GM23338 (cell line): ENCODE measurements around the gene PMVK. TPM values are rescaled to one million over a fixed set of nuclear protein-coding genes. Genes with fewer than 3 reads are reported as not detected.

Experiments
- CREB1 ChIP-seq: fragments of 250-450 bp; sonication (Bioruptor Pico); IDR thresholded peaks from 2 replicates; pipeline ENCODE4 v1.5.0; 2020; ENCODE audit warnings: low read depth, mild to moderate bottlenecking, moderate library complexity
- EZH2 ChIP-seq: fragments of 200-600 bp; sonication (generic); IDR thresholded peaks from one replicate; pipeline ENCODE4 v1.8.0; 2017; ENCODE audit warnings: antibody characterized with exemption, mild to moderate bottlenecking, low read depth; ENCODE audit not compliant: unreplicated experiment
- NANOG ChIP-seq: IDR thresholded peaks from 2 replicates; pipeline ENCODE4 v1.6.1; 2016; ENCODE audit warnings: antibody characterized with exemption, borderline replicate concordance
- ZNF114 ChIP-seq: fragments of 250-450 bp; sonication (Bioruptor Pico); IDR thresholded peaks from 2 replicates; pipeline ENCODE4 v1.5.0; 2020; ENCODE audit warnings: mild to moderate bottlenecking, moderate library complexity
- ZNF331 ChIP-seq: fragments of 250-450 bp; sonication (Bioruptor Pico); IDR thresholded peaks from 2 replicates; pipeline ENCODE4 v1.5.0; 2020; ENCODE audit warnings: low read depth, mild to moderate bottlenecking, moderate library complexity
- polyA plus RNA-seq: library from polyadenylated mRNA; unstranded; fragments of >200 nt; fragmentation: Nextera tagmentation; extraction: Ambion mirVana; gene quantifications from 2 replicates; pipeline ENCODE4 v1.2.1, GENCODE V29; 2016
- total RNA-seq: library from RNA; depleted of rRNA; stranded (reverse); fragments of >200 nt; shearing (Covaris generic); gene quantifications from 2 replicates; pipeline ENCODE4 v1.2.3, GENCODE V29; 2014
- TF ChIP-seq, protein P1 (sequence below): fragments of 250-450 bp; sonication (Bioruptor Pico); IDR thresholded peaks from 2 replicates; pipeline ENCODE4 v1.5.0; 2020; ENCODE audit warnings: mild to moderate bottlenecking, moderate library complexity
- TF ChIP-seq, protein P2 (sequence below): IDR thresholded peaks from 2 replicates; pipeline ENCODE4 v1.6.1; 2016; ENCODE audit warnings: antibody characterized with exemption

The PMVK gene
- total and polyA plus RNA-seq, 2 experiments from 2014 or later = 8.1 to 25.0 TPM

DNA sequence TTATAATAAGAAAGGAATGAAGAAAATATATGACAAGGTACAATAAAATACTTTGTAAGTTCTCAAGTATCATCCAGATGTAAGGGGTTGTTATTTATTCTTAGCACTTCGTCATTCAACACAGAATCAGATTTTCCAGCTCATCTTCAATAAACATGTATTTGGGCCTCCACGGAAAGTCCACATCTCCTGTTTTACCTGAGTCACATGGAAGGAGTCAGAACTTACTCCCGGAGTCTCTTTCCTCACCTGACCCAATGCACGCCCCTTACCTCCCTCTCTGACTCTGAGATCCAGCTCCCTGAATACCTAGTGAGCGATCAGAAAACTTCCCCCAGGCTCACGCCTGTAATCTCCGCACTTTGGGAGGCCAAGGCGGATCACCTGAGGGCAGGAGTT is 1.5 kb upstream of the PMVK start (continued):
- TF ChIP-seq, protein P1, sequence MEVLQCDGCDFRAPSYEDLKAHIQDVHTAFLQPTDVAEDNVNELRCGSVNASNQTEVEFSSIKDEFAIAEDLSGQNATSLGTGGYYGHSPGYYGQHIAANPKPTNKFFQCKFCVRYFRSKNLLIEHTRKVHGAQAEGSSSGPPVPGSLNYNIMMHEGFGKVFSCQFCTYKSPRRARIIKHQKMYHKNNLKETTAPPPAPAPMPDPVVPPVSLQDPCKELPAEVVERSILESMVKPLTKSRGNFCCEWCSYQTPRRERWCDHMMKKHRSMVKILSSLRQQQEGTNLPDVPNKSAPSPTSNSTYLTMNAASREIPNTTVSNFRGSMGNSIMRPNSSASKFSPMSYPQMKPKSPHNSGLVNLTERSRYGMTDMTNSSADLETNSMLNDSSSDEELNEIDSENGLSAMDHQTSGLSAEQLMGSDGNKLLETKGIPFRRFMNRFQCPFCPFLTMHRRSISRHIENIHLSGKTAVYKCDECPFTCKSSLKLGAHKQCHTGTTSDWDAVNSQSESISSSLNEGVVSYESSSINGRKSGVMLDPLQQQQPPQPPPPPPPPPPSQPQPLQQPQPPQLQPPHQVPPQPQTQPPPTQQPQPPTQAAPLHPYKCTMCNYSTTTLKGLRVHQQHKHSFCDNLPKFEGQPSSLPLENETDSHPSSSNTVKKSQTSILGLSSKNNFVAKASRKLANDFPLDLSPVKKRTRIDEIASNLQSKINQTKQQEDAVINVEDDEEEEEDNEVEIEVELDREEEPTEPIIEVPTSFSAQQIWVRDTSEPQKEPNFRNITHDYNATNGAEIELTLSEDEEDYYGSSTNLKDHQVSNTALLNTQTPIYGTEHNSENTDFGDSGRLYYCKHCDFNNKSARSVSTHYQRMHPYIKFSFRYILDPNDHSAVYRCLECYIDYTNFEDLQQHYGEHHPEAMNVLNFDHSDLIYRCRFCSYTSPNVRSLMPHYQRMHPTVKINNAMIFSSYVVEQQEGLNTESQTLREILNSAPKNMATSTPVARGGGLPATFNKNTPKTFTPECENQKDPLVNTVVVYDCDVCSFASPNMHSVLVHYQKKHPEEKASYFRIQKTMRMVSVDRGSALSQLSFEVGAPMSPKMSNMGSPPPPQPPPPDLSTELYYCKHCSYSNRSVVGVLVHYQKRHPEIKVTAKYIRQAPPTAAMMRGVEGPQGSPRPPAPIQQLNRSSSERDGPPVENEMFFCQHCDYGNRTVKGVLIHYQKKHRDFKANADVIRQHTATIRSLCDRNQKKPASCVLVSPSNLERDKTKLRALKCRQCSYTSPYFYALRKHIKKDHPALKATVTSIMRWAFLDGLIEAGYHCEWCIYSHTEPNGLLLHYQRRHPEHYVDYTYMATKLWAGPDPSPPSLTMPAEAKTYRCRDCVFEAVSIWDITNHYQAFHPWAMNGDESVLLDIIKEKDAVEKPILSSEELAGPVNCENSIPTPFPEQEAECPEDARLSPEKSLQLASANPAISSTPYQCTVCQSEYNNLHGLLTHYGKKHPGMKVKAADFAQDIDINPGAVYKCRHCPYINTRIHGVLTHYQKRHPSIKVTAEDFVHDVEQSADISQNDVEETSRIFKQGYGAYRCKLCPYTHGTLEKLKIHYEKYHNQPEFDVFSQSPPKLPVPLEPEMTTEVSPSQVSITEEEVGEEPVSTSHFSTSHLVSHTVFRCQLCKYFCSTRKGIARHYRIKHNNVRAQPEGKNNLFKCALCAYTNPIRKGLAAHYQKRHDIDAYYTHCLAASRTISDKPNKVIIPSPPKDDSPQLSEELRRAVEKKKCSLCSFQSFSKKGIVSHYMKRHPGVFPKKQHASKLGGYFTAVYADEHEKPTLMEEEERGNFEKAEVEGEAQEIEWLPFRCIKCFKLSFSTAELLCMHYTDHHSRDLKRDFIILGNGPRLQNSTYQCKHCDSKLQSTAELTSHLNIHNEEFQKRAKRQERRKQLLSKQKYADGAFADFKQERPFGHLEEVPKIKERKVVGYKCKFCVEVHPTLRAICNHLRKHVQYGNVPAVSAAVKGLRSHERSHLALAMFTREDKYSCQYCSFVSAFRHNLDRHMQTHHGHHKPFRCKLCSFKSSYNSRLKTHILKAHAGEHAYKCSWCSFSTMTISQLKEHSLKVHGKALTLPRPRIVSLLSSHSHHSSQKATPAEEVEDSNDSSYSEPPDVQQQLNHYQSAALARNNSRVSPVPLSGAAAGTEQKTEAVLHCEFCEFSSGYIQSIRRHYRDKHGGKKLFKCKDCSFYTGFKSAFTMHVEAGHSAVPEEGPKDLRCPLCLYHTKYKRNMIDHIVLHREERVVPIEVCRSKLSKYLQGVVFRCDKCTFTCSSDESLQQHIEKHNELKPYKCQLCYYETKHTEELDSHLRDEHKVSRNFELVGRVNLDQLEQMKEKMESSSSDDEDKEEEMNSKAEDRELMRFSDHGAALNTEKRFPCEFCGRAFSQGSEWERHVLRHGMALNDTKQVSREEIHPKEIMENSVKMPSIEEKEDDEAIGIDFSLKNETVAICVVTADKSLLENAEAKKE = no peak
- TF ChIP-seq ZNF114 (CRISPR knock-in tag) = no peak
- TF ChIP-seq ZNF331 (CRISPR knock-in tag) = no peak
- TF ChIP-seq NANOG = no peak
- no peak for TF ChIP-seq EZH2
- TF ChIP-seq, protein P2, sequence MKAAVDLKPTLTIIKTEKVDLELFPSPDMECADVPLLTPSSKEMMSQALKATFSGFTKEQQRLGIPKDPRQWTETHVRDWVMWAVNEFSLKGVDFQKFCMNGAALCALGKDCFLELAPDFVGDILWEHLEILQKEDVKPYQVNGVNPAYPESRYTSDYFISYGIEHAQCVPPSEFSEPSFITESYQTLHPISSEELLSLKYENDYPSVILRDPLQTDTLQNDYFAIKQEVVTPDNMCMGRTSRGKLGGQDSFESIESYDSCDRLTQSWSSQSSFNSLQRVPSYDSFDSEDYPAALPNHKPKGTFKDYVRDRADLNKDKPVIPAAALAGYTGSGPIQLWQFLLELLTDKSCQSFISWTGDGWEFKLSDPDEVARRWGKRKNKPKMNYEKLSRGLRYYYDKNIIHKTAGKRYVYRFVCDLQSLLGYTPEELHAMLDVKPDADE = no peak
- TF ChIP-seq CREB1 (CRISPR knock-in tag) = no peak
